GM12878 (cell line): ENCODE data around the gene CENPF. TPM values are rescaled to one million over a fixed set of nuclear protein-coding genes. Genes with fewer than 3 reads are reported as not detected.

Experiments
- ATAC-seq: fragments of 200-7000 bp; cut with Tn5 transposase; 3 replicates; pipeline ENCODE4 v1.9.1; 2020; ENCODE audit warnings: mild to moderate bottlenecking, moderate library complexity
- BruUV-seq: library from RNA; stranded (reverse); fragments of 400-500 nt; replicated peaks from 2 replicates; lab custom pipeline; 2021; lab: Mats Ljungman, UMichigan
- CTCF ChIA-PET: fragments of 300-600 bp; sonication (Branson Sonifier 250); formaldehyde crosslinking; extraction: SDS; loops from one replicate; lab custom pipeline; 2021; ENCODE audit warnings: inconsistent platforms; lab: Yijun Ruan, JAX
- POLR2A ChIA-PET: fragments of 350-600 bp; formaldehyde crosslinking; extraction: SDS; loops from one replicate; lab custom pipeline; 2021; ENCODE audit warnings: inconsistent platforms; lab: Charles Lee
- RAD21 ChIA-PET: fragments of 300-600 bp; sonication (Branson Sonifier 250); formaldehyde crosslinking; loops from one replicate; lab custom pipeline; 2023; ENCODE audit warnings: antibody characterized with exemption; ENCODE audit not compliant: unreplicated experiment; lab: Charles Lee
- SMC1A ChIA-PET: fragments of 300-600 bp; sonication (Branson Sonifier 250); formaldehyde crosslinking; loops from one replicate; lab custom pipeline; 2023; ENCODE audit not compliant: unreplicated experiment, uncharacterized antibody; lab: Charles Lee
- DNase-seq: peaks from one replicate; pipeline ENCODE4 v3.0.0-alpha.2; 2011; ENCODE audit warnings: low read depth, low spot score
- FAIRE-seq: peaks from 3 replicates; lab custom pipeline; 2011; peaks lifted over from hg19 to GRCh38; lab: Jason Lieb, UNC
- H2AFZ ChIP-seq: 2 replicates; pipeline ENCODE4 v1.6.0; 2011; ENCODE audit warnings: low read depth, low read length, control low read depth; ENCODE audit not compliant: control insufficient read depth
- H3K27ac ChIP-seq: 2 replicates; pipeline ENCODE4 v1.5.1; 2011; ENCODE audit warnings: control low read depth; ENCODE audit not compliant: control insufficient read depth, insufficient read depth
- H3K27me3 ChIP-seq, 2 experiments: replicated peaks in 1 of 2; 2 replicates each; pipeline versions ENCODE4 v1.6.0 to v1.6.1; 2011; ENCODE audit warnings: low read length in 1 of 2; ENCODE audit not compliant: control insufficient read depth in 2 of 2, insufficient read depth in 2 of 2
- H3K36me3 ChIP-seq, 2 experiments: 2 replicates each; pipeline ENCODE4 v1.5.1; 2011; ENCODE audit warnings: low read length in 1 of 2; ENCODE audit not compliant: control insufficient read depth in 2 of 2, insufficient read depth in 2 of 2
- H3K4me1 ChIP-seq: 2 replicates; pipeline ENCODE4 v1.6.1; 2011; ENCODE audit warnings: mild to moderate bottlenecking, low read length, moderate library complexity, mixed read lengths; ENCODE audit not compliant: control insufficient read depth, insufficient read depth
- H3K4me2 ChIP-seq: 2 replicates; pipeline ENCODE4 v1.6.0; 2011; ENCODE audit warnings: control low read depth; ENCODE audit not compliant: control insufficient read depth, insufficient read depth
- H3K4me3 ChIP-seq: fragments of 200-600 bp; sonication (generic); 2 replicates; pipeline ENCODE4 v1.5.1; 2016
- H3K79me2 ChIP-seq: 2 replicates; pipeline ENCODE4 v1.6.0; 2011; ENCODE audit warnings: low read length; ENCODE audit not compliant: control insufficient read depth, insufficient read depth
- H3K9ac ChIP-seq: 2 replicates; pipeline ENCODE4 v1.8.0; 2011; ENCODE audit warnings: low read length, control low read depth, mixed read lengths; ENCODE audit not compliant: control insufficient read depth, insufficient read depth
- H3K9me3 ChIP-seq: replicated peaks from 3 replicates; pipeline ENCODE4 v1.5.1; 2011; ENCODE audit warnings: mild to moderate bottlenecking, low read length; ENCODE audit not compliant: control insufficient read depth, insufficient read depth
- H4K20me1 ChIP-seq: 2 replicates; pipeline ENCODE4 v1.6.0; 2011; ENCODE audit not compliant: control insufficient read depth, insufficient read depth
- ATF3 ChIP-seq: IDR thresholded peaks from 2 replicates; pipeline ENCODE4 v1.6.1; 2011; ENCODE audit warnings: low read depth, mild to moderate bottlenecking, low read length, moderate library complexity, borderline replicate concordance; ENCODE audit errors: extremely low read depth
- CBX3 ChIP-seq: fragments of 200-600 bp; sonication (generic); IDR thresholded peaks from 2 replicates; pipeline ENCODE4 v1.6.1; 2016; ENCODE audit warnings: low read depth, borderline replicate concordance
- CBX5 ChIP-seq: sonication (generic); IDR thresholded peaks from 2 replicates; pipeline ENCODE4 v1.6.1; 2016; ENCODE audit warnings: low read depth, moderate library complexity, mild to moderate bottlenecking, inconsistent platforms
- GABPA ChIP-seq: IDR thresholded peaks from 2 replicates; pipeline ENCODE4 v1.6.1; 2014; ENCODE audit warnings: antibody characterized with exemption, low read depth, mild to moderate bottlenecking, inconsistent platforms
- IRF5 ChIP-seq: fragments of 450-650 bp; IDR thresholded peaks from 2 replicates; pipeline ENCODE4 v1.6.1; 2017; ENCODE audit warnings: borderline replicate concordance
- NFXL1 ChIP-seq: fragments of 450-650 bp; IDR thresholded peaks from 2 replicates; pipeline ENCODE4 v1.6.1; 2017; ENCODE audit warnings: antibody characterized with exemption, mild to moderate bottlenecking, borderline replicate concordance
- NFYA ChIP-seq: IDR thresholded peaks from 2 replicates; pipeline ENCODE4 v1.6.1; 2011; ENCODE audit warnings: low read depth, mild to moderate bottlenecking, low read length, improper control_type of control experiment, borderline replicate concordance
- NR2F1 ChIP-seq: fragments of 450-650 bp; conservative IDR thresholded peaks from 2 replicates; pipeline ENCODE4 v1.6.1; 2017; ENCODE audit warnings: mild to moderate bottlenecking
- NRF1 ChIP-seq: conservative IDR thresholded peaks from 2 replicates; pipeline ENCODE4 v1.6.1; 2011; ENCODE audit warnings: mild to moderate bottlenecking, low read depth, low read length, improper control_type of control experiment
- POLR2AphosphoS5 ChIP-seq: IDR thresholded peaks from 2 replicates; pipeline ENCODE4 v1.6.1; 2011; ENCODE audit warnings: mild to moderate bottlenecking, low read length, inconsistent platforms
- RB1 ChIP-seq: fragments of 450-650 bp; formaldehyde crosslinking; IDR thresholded peaks from 2 replicates; pipeline ENCODE4 v1.6.1; 2017; ENCODE audit warnings: mild to moderate bottlenecking, borderline replicate concordance
- RELB ChIP-seq: fragments of 450-650 bp; IDR thresholded peaks from 2 replicates; pipeline ENCODE4 v1.6.1; 2017; ENCODE audit warnings: low read depth, mild to moderate bottlenecking, moderate library complexity
- TCF7 ChIP-seq: IDR thresholded peaks from 2 replicates; pipeline ENCODE4 v1.6.1; 2014; ENCODE audit warnings: antibody characterized with exemption, borderline replicate concordance
- USF2 ChIP-seq: IDR thresholded peaks from 2 replicates; pipeline ENCODE4 v1.6.1; 2011; ENCODE audit warnings: low read depth, low read length, improper control_type of control experiment, borderline replicate concordance
- ZNF217 ChIP-seq: fragments of 450-650 bp; IDR thresholded peaks from 2 replicates; pipeline ENCODE4 v1.6.1; 2017; ENCODE audit warnings: antibody characterized with exemption, mild to moderate bottlenecking
- WGBS: methylation state at CpG from one replicate; pipeline ENCODE4 v1.1.6; 2016; ENCODE audit warnings: low lambda C conversion rate; ENCODE audit not compliant: insufficient replicate concordance, insufficient coverage; ENCODE audit errors: missing lambda C conversion rate; 5-methylcytosine and 5-hydroxymethylcytosine counted together
- in situ Hi-C: fragments of 300-500 bp; cut with MboI; formaldehyde crosslinking; loops from 9 replicates; pipeline ENCODE4 v1.14.3; 2018; ENCODE audit warnings: mixed read lengths
- intact Hi-C: fragments of 100-400 bp; cut with micrococcal nuclease; formaldehyde crosslinking; loops from one replicate; pipeline ENCODE4 v1.14.2; 2022; ENCODE audit not compliant: unreplicated experiment
- polyA plus RNA-seq, 11 experiments: library from polyadenylated mRNA; depleted of rRNA in 4 of 11; unstranded in 6 of 11; stranded (reverse) in 5 of 11; fragments of >200 nt; fragmentation: Nextera tagmentation in 4 of 11; fragmentation: Illumina TruSeq in 1 of 11; extraction: Ambion mirVana in 4 of 11; extraction: Trizol in 1 of 11; gene quantifications; 1 replicate in 1 of 11; 2 replicates in 10 of 11; pipeline versions ENCODE4 v1.2.1 to v1.2.3, GENCODE V29; 2011 to 2016; ENCODE audit warnings: inconsistent platforms in 2 of 11, missing spikeins in 2 of 11, low read depth in 1 of 11
- total RNA-seq, 4 experiments: library from RNA; depleted of rRNA in 3 of 4; stranded (reverse); fragments of >200 nt in 3 of 4; fragmentation: Illumina TruSeq in 1 of 4; extraction: Trizol in 1 of 4; gene quantifications; 2 replicates each; pipeline versions ENCODE4 v1.2.1 to v1.2.3, GENCODE V29; 2013 to 2021

CENPF gene
- total and polyA plus RNA-seq, 10 of the 15 experiments (the other 5 are each of a cell fraction or from before 2014, with no cell fraction given), result 26.0 to 132 (median 70.5) TPM

GRCh38 chr1:214583113-214583512, 19.9 kb upstream of the CENPF start:
- no peak overlapping the region for H3K27ac ChIP-seq
- in situ Hi-C loops, result no loop called here
- H3K79me2 ChIP-seq, result no peaks in the 10 kb centered on the region
- TF ChIP-seq TCF7 (no peak), CBX3 (no peak), ZNF217 (no peak), ATF3 (no peak), POLR2AphosphoS5 (no peak), CBX5 (no peak), RB1 (no peak), RELB (no peak), GABPA (no peak), IRF5 (no peak), NR2F1 (no peak), NRF1 (no peak), NFYA (no peak), USF2 (no peak), NFXL1 (no peak)
- TF ChIP-seq, all 136 proteins: peak for 0
- intact Hi-C loops, result no loop called here
- CTCF ChIA-PET, result interaction anchor here (0.7 to 20.7 kb wide), 13 partner anchors 10 to 369 kb away, joined by 3 to 597 read pairs (median 4); no protein-coding TSS in a partner anchor
- no peaks in the 10 kb centered on the region for H3K36me3 ChIP-seq
- no peaks in the 10 kb centered on the region for H3K9me3 ChIP-seq
- DNase-seq, result no peak
- no TSS peak for BruUV-seq
- SMC1A ChIA-PET, result interaction anchor here (0.9 to 11.9 kb wide), 23 partner anchors 10 to 369 kb away, joined by 3 to 292 read pairs (median 5); no protein-coding TSS in a partner anchor
- POLR2A ChIA-PET, result interaction anchor here (1.1 kb wide), 1 partner anchor 32 kb away, joined by 3 read pairs; the partner anchor contains the start of gene PTPN14
- RAD21 ChIA-PET, result interaction anchor here (0.7 to 11.2 kb wide), 19 partner anchors 17 to 254 kb away, joined by 3 to 207 read pairs (median 4); no protein-coding TSS in a partner anchor
- no peak for ATAC-seq
- H3K4me3 ChIP-seq, result no peak overlapping the region
- no peaks in the 10 kb centered on the region for H4K20me1 ChIP-seq
- no peaks in the 10 kb centered on the region for H3K27me3 ChIP-seq
- no peak overlapping the region for H3K4me2 ChIP-seq
- WGBS, result 44% methylated on average over 6 of the region's 6 CpGs
- no peak overlapping the region for H3K9ac ChIP-seq
- no peaks in the 10 kb centered on the region for H3K4me1 ChIP-seq
- no peak for FAIRE-seq
- H2AFZ ChIP-seq, result no peak overlapping the region
